HAP-1 (cell line): Measurements from ENCODE around the gene BCAS3.
"Not testable (repeated sequence)": the region's sequence is repeated elsewhere in the genome, so short reads cannot be mapped to it uniquely, and the experiment has no call there.

Experiments
- DNase-seq, 2 experiments: peaks; one replicate each; pipeline ENCODE4 v3.0.0-alpha.2; 2016 to 2020; ENCODE audit warnings: low spot score in 2 of 2
- H3K27me3 ChIP-seq: fragments of 250-450 bp; sonication (Bioruptor Pico); 2 replicates; pipeline ENCODE4 v1.5.1; 2020; ENCODE audit warnings: low read depth, mild to moderate bottlenecking, moderate library complexity
- H3K36me3 ChIP-seq: fragments of 250-450 bp; sonication (Bioruptor Pico); replicated peaks from 2 replicates; pipeline ENCODE4 v1.5.1; 2020; ENCODE audit warnings: mild to moderate bottlenecking
- H3K4me1 ChIP-seq: fragments of 250-450 bp; sonication (Bioruptor Pico); 2 replicates; pipeline ENCODE4 v1.5.1; 2020; ENCODE audit warnings: mild to moderate bottlenecking
- H3K4me3 ChIP-seq: fragments of 250-450 bp; sonication (Bioruptor Pico); 2 replicates; pipeline ENCODE4 v1.5.1; 2020; ENCODE audit warnings: mild to moderate bottlenecking, moderate library complexity
- H3K9me3 ChIP-seq: fragments of 250-450 bp; sonication (Bioruptor Pico); 2 replicates; pipeline ENCODE4 v1.5.1; 2020; ENCODE audit warnings: mild to moderate bottlenecking, moderate library complexity
- in situ Hi-C: fragments of 300-500 bp; cut with MboI; formaldehyde crosslinking; loops from 3 replicates; pipeline ENCODE4 v1.14.3; 2020; ENCODE audit warnings: low sequenced_read_pairs, inconsistent platforms, mixed read lengths

Gene BCAS3

GRCh38 chr17:60652454-60653247, 25.0 kb upstream of the BCAS3 start:
- Histone ChIP-seq H3K4me3 (no peak overlapping the region), H3K4me1 (peaks cover 4% of the 10 kb centered on the region; the same call in 1 of the 2 replicates), H3K36me3 (peaks cover 16% of the 10 kb centered on the region), H3K27me3 (no peaks in the 10 kb centered on the region), H3K9me3 (no peaks in the 10 kb centered on the region)
- no peak for DNase-seq
- in situ Hi-C loops = no loop called here

- Histone ChIP-seq H3K27me3 (no peaks in the 10 kb centered on the region), H3K4me1 (peaks cover 4% of the 10 kb centered on the region; the same call in 1 of the 2 replicates), H3K4me3 (no peak overlapping the region), H3K36me3 (peaks cover 16% of the 10 kb centered on the region), H3K9me3 (no peaks in the 10 kb centered on the region)
- no peak for DNase-seq
- in situ Hi-C loops = no loop called here
These were observed 24.1 kb upstream of the BCAS3 start for GRCh38 chr17:60653569-60653968.

GRCh38 chr17:60656499-60656898, 21.2 kb upstream of the BCAS3 start:
- in situ Hi-C loops = no loop called here
- H3K27me3 ChIP-seq = no peaks in the 10 kb centered on the region
- H3K4me3 ChIP-seq = no peak overlapping the region
- H3K36me3 ChIP-seq = peaks cover 9% of the 10 kb centered on the region
- no peak for DNase-seq
- no peaks in the 10 kb centered on the region for H3K9me3 ChIP-seq
- peaks cover 4% of the 10 kb centered on the region; the same call in 1 of the 2 replicates for H3K4me1 ChIP-seq

GRCh38 chr17:60659156-60659555, 18.5 kb upstream of the BCAS3 start:
- peaks cover 6% of the 10 kb centered on the region for H3K36me3 ChIP-seq

GRCh38 chr17:60661489-60661888, 16.2 kb upstream of the BCAS3 start:
- Histone ChIP-seq H3K27me3 (no peaks in the 10 kb centered on the region), H3K4me3 (no peak overlapping the region)
- in situ Hi-C loops = no loop called here

More at GRCh38 chr17:60659156-60659555, 18.5 kb upstream of the BCAS3 start:
- Histone ChIP-seq H3K4me3 (no peak overlapping the region), H3K27me3 (no peaks in the 10 kb centered on the region), H3K4me1 (no peaks in the 10 kb centered on the region), H3K9me3 (no peaks in the 10 kb centered on the region)
- DNase-seq = no peak
- in situ Hi-C loops = no loop called here

GRCh38 chr17:60664022-60664421, 13.6 kb upstream of the BCAS3 start:
- no peaks in the 10 kb centered on the region for H3K4me1 ChIP-seq
- H3K4me3 ChIP-seq = no peak overlapping the region
- no peak for DNase-seq
- H3K9me3 ChIP-seq = no peaks in the 10 kb centered on the region
- no peaks in the 10 kb centered on the region for H3K27me3 ChIP-seq
- in situ Hi-C loops = no loop called here
- H3K36me3 ChIP-seq = no peaks in the 10 kb centered on the region

More at GRCh38 chr17:60661489-60661888, 16.2 kb upstream of the BCAS3 start:
- DNase-seq = no peak
- Histone ChIP-seq H3K36me3 (peaks cover 6% of the 10 kb centered on the region), H3K9me3 (no peaks in the 10 kb centered on the region), H3K4me1 (no peaks in the 10 kb centered on the region)

- H3K27me3 ChIP-seq = no peaks in the 10 kb centered on the region
- H3K9me3 ChIP-seq = no peaks in the 10 kb centered on the region
- H3K36me3 ChIP-seq = no peaks in the 10 kb centered on the region
- no peak overlapping the region for H3K4me3 ChIP-seq
- H3K4me1 ChIP-seq = no peaks in the 10 kb centered on the region
- in situ Hi-C loops = no loop called here
- no peak for DNase-seq
These were observed 12.0 kb upstream of the BCAS3 start for GRCh38 chr17:60665602-60666001.

GRCh38 chr17:60668741-60669140, 8.9 kb upstream of the BCAS3 start:
- H3K36me3 ChIP-seq, H3K27me3 ChIP-seq, H3K4me1 ChIP-seq, H3K4me3 ChIP-seq, DNase-seq, in situ Hi-C loops, H3K9me3 ChIP-seq: not testable (repeated sequence)

GRCh38 chr17:60671482-60671881, 6.2 kb upstream of the BCAS3 start:
- in situ Hi-C loops = no loop called here
- Histone ChIP-seq H3K4me3 (no peak overlapping the region), H3K4me1 (no peaks in the 10 kb centered on the region), H3K36me3 (no peaks in the 10 kb centered on the region), H3K9me3 (no peaks in the 10 kb centered on the region), H3K27me3 (no peaks in the 10 kb centered on the region)
- no peak for DNase-seq

GRCh38 chr17:60674637-60675036, 3.0 kb upstream of the BCAS3 start:
- H3K4me1 ChIP-seq, H3K36me3 ChIP-seq, in situ Hi-C loops, H3K4me3 ChIP-seq, H3K9me3 ChIP-seq, H3K27me3 ChIP-seq: not testable (repeated sequence)
- DNase-seq = peak in 1 of 2 experiments; percentile 17

GRCh38 chr17:60675997-60676396, 1.7 kb upstream of the BCAS3 start:
- Histone ChIP-seq H3K27me3 (no peaks in the 10 kb centered on the region), H3K36me3 (no peaks in the 10 kb centered on the region), H3K4me3 (no peak overlapping the region), H3K4me1 (peaks cover 3% of the 10 kb centered on the region; the same call in 1 of the 2 replicates), H3K9me3 (no peaks in the 10 kb centered on the region)
- no peak for DNase-seq
- in situ Hi-C loops = no loop called here

- no peaks in the 10 kb centered on the region for H3K27me3 ChIP-seq
- no peaks in the 10 kb centered on the region for H3K36me3 ChIP-seq
- H3K9me3 ChIP-seq = no peaks in the 10 kb centered on the region
- DNase-seq = no peak
- H3K4me3 ChIP-seq = peak overlapping the region; percentile 71
- in situ Hi-C loops = no loop called here
- peaks cover 3% of the 10 kb centered on the region; the same call in 1 of the 2 replicates for H3K4me1 ChIP-seq
These were observed 818 bp upstream of the BCAS3 start for GRCh38 chr17:60676758-60677307.

GRCh38 chr17:60678118-60678444, 430 bp downstream of the BCAS3 start:
- in situ Hi-C loops = no loop called here
- H3K4me3 ChIP-seq = peak overlapping the region; percentile 71
- DNase-seq = peak in 1 of 2 experiments; percentile 40
- peaks cover 3% of the 10 kb centered on the region; the same call in 1 of the 2 replicates for H3K4me1 ChIP-seq
- no peaks in the 10 kb centered on the region for H3K27me3 ChIP-seq
- no peaks in the 10 kb centered on the region for H3K36me3 ChIP-seq
- H3K9me3 ChIP-seq = no peaks in the 10 kb centered on the region

- in situ Hi-C loops = no loop called here
- no peaks in the 10 kb centered on the region for H3K36me3 ChIP-seq
- H3K27me3 ChIP-seq = no peaks in the 10 kb centered on the region
- H3K4me1 ChIP-seq = peaks cover 3% of the 10 kb centered on the region; the same call in 1 of the 2 replicates
- H3K4me3 ChIP-seq = no peak overlapping the region
- no peak for DNase-seq
- H3K9me3 ChIP-seq = no peaks in the 10 kb centered on the region
These were observed 1.6 kb downstream of the BCAS3 start for GRCh38 chr17:60679287-60679686.
